HG03025 (cell line): Measurements from ENCODE around the gene KYNU.
"Not testable (repeated sequence)": the region's sequence is repeated elsewhere in the genome, so short reads cannot be mapped to it uniquely, and the experiment has no call there.

Experiments
- ATAC-seq: cut with Tn5 transposase; IDR thresholded peaks from one replicate; pipeline ENCODE4 v1.9.1; 2021; ENCODE audit warnings: mild to moderate bottlenecking, moderate library complexity; ENCODE audit not compliant: unreplicated experiment, low FRiP score

Gene KYNU

DNA sequence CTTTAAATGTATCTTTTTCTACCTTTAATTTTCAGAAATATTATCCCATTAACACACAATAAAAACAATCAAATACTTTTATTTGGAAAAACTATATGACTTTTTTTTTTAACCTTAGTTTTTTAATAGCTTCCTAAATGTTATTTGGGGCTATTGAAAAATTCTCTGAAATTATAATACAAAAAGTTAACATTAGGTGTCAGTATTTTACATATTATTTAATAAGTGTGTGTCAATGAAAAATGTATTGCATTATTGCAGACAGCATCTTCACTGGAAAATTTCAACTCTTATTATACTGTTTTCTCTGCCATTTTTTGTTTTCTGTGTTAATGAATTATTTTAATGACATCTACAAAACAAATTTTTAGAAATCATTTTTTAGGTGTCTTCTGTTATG lies 200.6 kb downstream of the KYNU start:
- ATAC-seq: no peak

GRCh38 chr2:143081616-143082015 lies 204.2 kb downstream of the KYNU start:
- no peak for ATAC-seq

DNA sequence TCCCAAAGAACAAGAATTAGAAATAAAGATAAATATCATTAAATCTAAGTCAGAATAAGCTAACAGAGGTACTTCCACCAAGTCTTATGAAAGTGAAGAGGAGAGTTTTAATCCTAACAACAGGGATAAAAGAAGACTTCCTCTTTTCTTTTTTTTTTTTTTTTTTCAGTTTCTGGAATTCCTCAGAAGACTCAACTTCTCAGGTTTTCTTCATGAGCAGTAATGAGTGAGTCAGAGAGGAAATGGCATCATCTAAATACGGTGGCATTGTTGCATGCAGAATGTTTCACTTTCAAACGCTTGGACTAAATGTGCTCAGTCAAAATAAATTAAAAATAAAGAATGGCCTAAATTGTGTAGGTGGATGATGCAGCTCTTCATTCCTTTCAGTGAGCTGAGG lies 206.2 kb downstream of the KYNU start:
- ATAC-seq: no peak

GRCh38 chr2:143084462-143084861 lies 207.0 kb downstream of the KYNU start:
- no peak for ATAC-seq

DNA sequence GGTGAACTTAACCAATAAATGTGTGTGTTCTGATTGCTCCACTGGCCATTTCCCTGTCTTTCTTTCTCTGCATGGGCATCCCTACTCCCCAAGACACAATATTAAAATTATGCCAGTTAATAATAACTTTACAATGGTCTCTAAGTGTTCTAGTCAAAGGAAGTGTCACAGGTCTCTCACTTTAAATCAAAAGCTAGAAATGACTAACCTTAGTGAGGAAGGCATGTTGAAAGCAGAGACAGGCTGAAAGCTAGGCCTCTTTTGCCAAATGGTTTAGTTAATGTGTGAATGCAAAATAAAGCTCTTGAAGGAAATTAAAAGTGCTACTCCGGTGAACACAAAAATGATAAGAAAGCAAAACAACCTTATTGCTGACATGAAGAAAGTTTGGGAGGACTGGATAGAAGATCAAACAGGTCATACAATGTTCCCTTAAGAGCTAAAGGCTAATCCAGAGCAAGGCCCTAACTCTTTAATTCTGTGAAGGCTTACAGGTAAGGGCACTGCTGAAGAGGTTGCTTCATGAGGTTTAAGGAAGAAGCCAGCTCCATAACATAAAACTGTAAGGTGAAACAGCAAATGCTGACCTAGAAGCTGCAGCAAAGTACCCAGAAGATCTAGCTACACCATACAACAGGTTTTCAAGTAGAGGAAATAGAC lies 207.8 kb downstream of the KYNU start:
- no peak for ATAC-seq

DNA sequence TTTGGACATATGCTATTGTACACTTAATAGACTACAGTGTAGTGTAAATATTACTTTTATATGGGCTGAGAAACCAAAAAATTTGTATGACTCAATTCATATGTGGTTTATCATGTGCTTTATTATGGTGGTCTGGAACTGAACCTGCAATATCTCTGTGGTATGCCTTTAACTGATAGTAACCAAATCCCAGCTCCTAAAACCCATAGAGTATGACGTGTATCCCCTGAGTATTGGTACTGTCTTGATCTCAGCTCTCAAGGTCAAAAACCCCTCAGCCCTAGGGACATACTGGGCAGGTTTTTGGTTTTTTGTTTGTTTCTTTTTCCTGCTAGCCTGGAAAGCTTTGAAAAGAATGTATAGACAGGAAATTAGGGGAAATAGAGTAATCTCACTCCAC lies 209.6 kb downstream of the KYNU start:
- ATAC-seq: no peak

- no peak for ATAC-seq
Measured at GRCh38 chr2:143088388-143088787, 210.9 kb downstream of the KYNU start.

GRCh38 chr2:143089520-143089919 lies 212.1 kb downstream of the KYNU start:
- ATAC-seq: not testable (repeated sequence)
